HG02840 (cell line): ENCODE results near the gene STX7.

ENCODE experiments used
- ATAC-seq: cut with Tn5 transposase; IDR thresholded peaks from one replicate; pipeline ENCODE4 v1.9.1; 2021; ENCODE audit warnings: mild to moderate bottlenecking, moderate library complexity, moderate number of reproducible peaks; ENCODE audit not compliant: unreplicated experiment, low FRiP score

The STX7 gene

GRCh38 chr6:132418235-132418965, 94.5 kb downstream of the STX7 start:
- no peak for ATAC-seq

GRCh38 chr6:132414761-132415160, 98.2 kb downstream of the STX7 start:
- ATAC-seq, result no peak

- no peak for ATAC-seq
Measured at GRCh38 chr6:132414322-132414721, 98.6 kb downstream of the STX7 start.

GRCh38 chr6:132413499-132413802, 99.5 kb downstream of the STX7 start:
- ATAC-seq, result no peak

- ATAC-seq, result no peak
Measured at GRCh38 chr6:132412656-132413498, 100.0 kb downstream of the STX7 start.

- no peak for ATAC-seq
Measured at GRCh38 chr6:132411296-132411695, 101.6 kb downstream of the STX7 start.

GRCh38 chr6:132410830-132411229, 102.1 kb downstream of the STX7 start:
- ATAC-seq, result no peak

- no peak for ATAC-seq
Measured at GRCh38 chr6:132405143-132405915, 107.6 kb downstream of the STX7 start.

GRCh38 chr6:132404736-132405135, 108.2 kb downstream of the STX7 start:
- ATAC-seq, result no peak

GRCh38 chr6:132404330-132404729, 108.6 kb downstream of the STX7 start:
- no peak for ATAC-seq

- no peak for ATAC-seq
Measured at GRCh38 chr6:132401618-132402285, 111.2 kb downstream of the STX7 start.

GRCh38 chr6:132400883-132401617, 111.9 kb downstream of the STX7 start, which contains the start of gene MOXD1:
TSS of gene MOXD1 (minus strand) at chr6:132401475. CDS start at chr6:132401426, 49 bp downstream.
- peak; percentile 53 for ATAC-seq

GRCh38 chr6:132400555-132400882, 112.4 kb downstream of the STX7 start:
- no peak for ATAC-seq

GRCh38 chr6:132399376-132400074, 113.4 kb downstream of the STX7 start:
- no peak for ATAC-seq
